G401 (cell line): Measurements from ENCODE around the gene ACYP2. TPM values are rescaled to one million over a fixed set of nuclear protein-coding genes. Genes with fewer than 3 reads are reported as not detected.

Source experiments
- DNase-seq: peaks from one replicate; pipeline ENCODE4 v3.0.0-alpha.2; 2015; ENCODE audit warnings: low spot score
- in situ Hi-C: cut with HindIII; loops from 2 replicates; pipeline ENCODE4 v1.10.0; 2016; ENCODE audit warnings: low sequenced_read_pairs, mixed read lengths
- total RNA-seq: library from RNA; depleted of rRNA; stranded (reverse); fragments of >200 nt; shearing (Covaris generic); gene quantifications from 2 replicates; pipeline ENCODE4 v1.2.3, GENCODE V29; 2014; rRNA removed

The ACYP2 gene
- total RNA-seq, 1 experiment from 2014 or later = 15.5 TPM

DNA sequence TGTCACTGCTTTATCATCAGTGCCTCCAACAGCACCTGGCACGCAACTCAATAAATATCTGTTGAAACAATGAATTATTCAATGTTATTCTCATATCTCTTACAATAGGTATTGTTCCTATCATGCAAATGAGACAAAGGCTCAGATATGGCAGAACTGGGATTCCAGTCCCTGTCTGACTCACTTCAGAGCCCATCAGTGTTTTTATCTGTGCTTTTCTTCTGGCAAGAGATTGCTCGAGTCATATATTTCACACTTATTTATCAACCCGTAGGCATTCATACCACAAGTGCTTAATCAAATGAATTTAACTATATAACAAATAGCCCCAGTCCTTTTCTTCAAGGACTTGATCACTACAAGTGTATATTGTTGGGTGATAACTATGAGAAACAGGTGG, 217.0 kb downstream of the ACYP2 start:
- no peak for DNase-seq
- in situ Hi-C loops = no loop called here

DNA sequence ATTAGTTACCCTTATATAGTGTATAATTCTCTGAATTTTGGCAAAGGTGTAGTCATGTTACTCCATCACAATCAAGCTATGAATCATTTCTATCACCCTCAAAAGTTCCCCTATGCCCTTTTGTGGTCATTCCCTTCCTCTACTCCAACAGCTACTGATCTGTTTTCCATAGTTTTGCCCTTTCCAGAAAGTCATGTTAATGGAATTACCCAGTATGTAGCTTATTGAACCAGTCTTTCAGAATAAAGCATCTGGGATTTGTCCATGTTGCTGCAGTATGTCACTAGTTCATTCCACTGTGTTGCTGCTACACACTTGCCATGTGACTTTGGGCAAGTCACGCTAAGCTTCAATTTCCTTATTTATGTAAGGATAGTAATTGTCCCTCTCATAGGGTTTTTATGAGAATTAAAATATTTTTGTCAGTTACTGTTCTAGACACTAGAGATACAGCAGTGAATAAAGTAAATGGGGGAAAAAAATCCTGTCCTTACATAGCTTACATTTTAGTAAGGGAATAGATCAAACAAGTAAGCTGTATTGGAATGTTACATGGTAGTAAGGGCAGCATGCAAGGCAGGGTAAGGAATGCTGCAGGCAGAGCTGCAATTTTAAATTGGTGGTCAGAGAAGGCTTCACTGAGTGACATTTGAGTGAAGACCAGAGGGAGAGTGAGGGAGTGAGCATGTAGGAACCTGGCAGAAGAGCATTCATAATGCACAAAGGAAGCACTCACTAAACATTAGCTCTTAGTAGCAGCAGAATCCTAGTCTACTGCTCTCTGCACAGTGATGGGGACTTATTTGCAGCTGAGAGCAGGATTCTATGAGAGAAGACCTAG, 220.9 kb downstream of the ACYP2 start:
- in situ Hi-C loops = no loop called here
- no peak for DNase-seq

- in situ Hi-C loops = no loop called here
Observed at GRCh38 chr2:54336977-54337255, 221.5 kb downstream of the ACYP2 start.

DNA sequence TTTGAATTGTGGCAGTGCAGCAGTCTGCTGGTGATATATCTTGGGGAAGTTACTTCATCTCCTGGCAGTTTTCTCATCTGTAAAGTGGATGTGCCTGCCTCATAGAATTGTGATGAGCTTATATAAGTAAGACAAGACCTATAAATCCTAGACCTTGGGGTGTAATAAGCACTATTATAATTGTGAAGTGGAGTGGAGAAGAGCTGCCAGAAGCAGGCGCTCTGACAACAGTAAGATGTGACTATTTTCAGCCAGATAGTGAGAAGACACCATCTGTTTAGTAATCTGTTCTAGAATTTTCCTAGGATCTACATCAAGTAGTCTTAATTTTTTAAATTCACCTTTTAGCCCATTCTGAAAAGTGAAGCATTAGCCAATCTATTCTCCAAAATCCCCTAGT, 226.2 kb downstream of the ACYP2 start:
- in situ Hi-C loops = no loop called here
- DNase-seq = peak; percentile 87

More at GRCh38 chr2:54336977-54337255, 221.5 kb downstream of the ACYP2 start:
- DNase-seq = peak; percentile 70

DNA sequence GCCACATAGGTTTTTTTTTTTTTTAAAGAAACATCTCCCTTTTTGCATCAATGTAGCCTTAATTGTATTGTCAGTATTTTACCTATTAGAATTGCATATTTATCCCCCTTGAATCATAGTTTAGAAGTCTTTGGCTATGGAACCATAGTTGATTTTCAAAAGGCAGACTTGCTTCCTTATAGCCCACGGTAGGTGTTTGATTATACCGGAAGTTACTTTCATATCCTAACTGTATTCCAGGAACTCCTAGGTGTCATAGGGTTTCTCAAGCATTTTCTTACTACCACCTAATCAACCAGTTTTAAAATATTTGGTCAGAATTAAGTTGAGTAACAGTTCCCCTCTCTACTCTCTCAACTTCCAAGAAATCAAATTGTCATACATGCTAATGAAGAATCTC, 227.2 kb downstream of the ACYP2 start:
- in situ Hi-C loops = no loop called here
- no peak for DNase-seq

GRCh38 chr2:54347622-54348021, 232.2 kb downstream of the ACYP2 start:
- DNase-seq = no peak
- in situ Hi-C loops = no loop called here

DNA sequence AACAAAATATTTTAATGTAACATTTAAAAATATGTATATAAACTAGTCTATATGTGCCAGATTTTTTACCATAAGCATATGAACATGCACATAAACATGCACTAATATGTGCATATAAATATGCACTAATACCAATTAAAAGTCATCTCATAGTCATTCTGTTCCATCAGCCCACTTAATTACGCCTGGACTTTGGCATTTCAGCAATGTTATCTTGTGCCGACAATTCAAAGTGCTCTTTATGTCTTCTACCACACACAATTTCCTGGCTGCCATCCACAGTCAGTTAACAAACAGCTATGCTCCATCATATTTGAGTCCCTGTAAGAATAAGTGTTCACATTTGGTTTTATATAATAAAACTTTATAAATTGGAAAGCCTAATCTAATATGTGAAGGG, 233.2 kb downstream of the ACYP2 start:
- in situ Hi-C loops = no loop called here
- DNase-seq = no peak

GRCh38 chr2:54350426-54350825, 235.0 kb downstream of the ACYP2 start:
- in situ Hi-C loops = no loop called here
- DNase-seq = no peak

DNA sequence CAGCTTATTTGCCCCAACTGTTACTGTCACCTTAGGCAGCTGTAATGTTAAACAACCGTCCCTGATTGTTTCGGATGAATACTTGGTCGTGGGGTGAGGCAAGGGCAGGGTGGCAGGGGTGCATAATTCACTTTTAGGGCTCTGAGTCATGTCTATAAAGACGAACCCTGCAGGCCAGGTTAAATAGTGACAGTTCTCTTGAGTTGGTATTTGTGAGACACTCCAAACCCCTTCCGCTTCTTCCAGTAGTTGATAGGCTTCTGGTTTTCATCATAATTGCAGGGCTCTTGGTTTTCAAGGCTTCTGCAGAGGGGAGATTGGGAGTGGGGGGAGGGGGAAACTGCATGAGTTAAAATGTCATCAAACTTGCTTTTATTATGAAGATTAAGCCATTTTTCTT, 237.8 kb downstream of the ACYP2 start:
- no peak for DNase-seq
- in situ Hi-C loops = no loop called here

Other genes starting within 250 kb of the ACYP2 start
- 14.6 and 24.3 TPM in 2 replicates for gene PSME4, start 144.6 kb upstream of the ACYP2 start, total RNA-seq
- gene TSPYL6, start 140.6 kb downstream of the ACYP2 start, total RNA-seq = not detected in 2 replicates